HFFc6 (cell line): Measurements from ENCODE around the gene KMO. TPM values are rescaled to one million over a fixed set of nuclear protein-coding genes. Genes with fewer than 3 reads are reported as not detected.
A peak's percentile ranks its signal among the peaks of the same experiment; 100 is the strongest.

Source experiments
- DNase-seq: peaks from one replicate; pipeline ENCODE4 v3.0.0-alpha.2; 2018
- H3K27ac Mint-ChIP-seq: 2 replicates; pipeline ENCODE4 v1.8.0; 2020; ENCODE audit warnings: mild to moderate bottlenecking, mixed read lengths
- H3K27me3 Mint-ChIP-seq: 2 replicates; pipeline ENCODE4 v1.8.0; 2021; ENCODE audit warnings: mild to moderate bottlenecking, moderate library complexity, mixed read lengths; ENCODE audit not compliant: insufficient read depth
- H3K36me3 Mint-ChIP-seq: 2 replicates; pipeline ENCODE4 v1.8.0; 2021; ENCODE audit warnings: low read depth, mixed read lengths
- H3K4me1 Mint-ChIP-seq: 2 replicates; pipeline ENCODE4 v1.8.0; 2020; ENCODE audit warnings: low read depth, mixed read lengths
- H3K4me3 Mint-ChIP-seq: 2 replicates; pipeline ENCODE4 v1.8.0; 2020; ENCODE audit warnings: mild to moderate bottlenecking, moderate library complexity, mixed read lengths
- H3K9me3 Mint-ChIP-seq: 2 replicates; pipeline ENCODE4 v1.8.0; 2020; ENCODE audit warnings: mild to moderate bottlenecking, mixed read lengths
- CTCF ChIP-seq: fragments of 200-600 bp; sonication (generic); IDR thresholded peaks from 2 replicates; pipeline ENCODE4 v1.5.0; 2021; ENCODE audit warnings: antibody characterized with exemption, mild to moderate bottlenecking
- long read RNA-seq: library from polyadenylated mRNA; unstranded; transcript quantifications from one replicate; pipeline ENCODE4 v2.0.0, GENCODE V29; 2019
- total RNA-seq, 6 experiments: library from RNA; stranded (reverse); fragmentation: NEBNext Ultra II Directional; extraction: Animal tissue kit (Norgen Biotek cat#: 25700); gene quantifications; 2 replicates in 1 of 6; 3 replicates in 5 of 6; pipeline ENCODE4 v1.2.3, GENCODE V29; 2021

KMO gene
- not detected for total RNA-seq
- long read RNA-seq = 0 reads

- peak within 1 kb of the TSS; percentile 12 for H3K27ac Mint-ChIP-seq
- H3K4me1 Mint-ChIP-seq = peaks cover 22% of the 10 kb centered on the region
- no peaks in the 10 kb centered on the region for H3K9me3 Mint-ChIP-seq
- peaks cover 4% of the 10 kb centered on the region for H3K27me3 Mint-ChIP-seq
- TF ChIP-seq CTCF = no peak
- DNase-seq = no peak
- peak within 1 kb of the TSS; percentile 85 for H3K4me3 Mint-ChIP-seq
- H3K36me3 Mint-ChIP-seq = no peaks in the 10 kb centered on the region
These were observed at the start of gene KMO for GRCh38 chr1:241532162-241532531. TSS of gene KMO (plus strand) at chr1:241532378. CDS start at chr1:241532445, 67 bp downstream.

- no peak for TF ChIP-seq CTCF
- Mint-ChIP-seq H3K27me3 (no peaks in the 10 kb centered on the region; the same call in 1 of the 2 replicates), H3K4me3 (peak overlapping the region; percentile 38; the same call in 1 of the 2 replicates), H3K36me3 (peaks cover 30% of the 10 kb centered on the region; the same call in 1 of the 2 replicates), H3K4me1 (peaks cover 68% of the 10 kb centered on the region), H3K27ac (peak overlapping the region; percentile 85), H3K9me3 (no peaks in the 10 kb centered on the region; the same call in 1 of the 2 replicates)
- DNase-seq = peak; percentile 79
These were observed 49.4 kb upstream of the KMO start for GRCh38 chr1:241482761-241483250.

GRCh38 chr1:241485145-241485544 is 47.0 kb upstream of the KMO start:
- H3K4me1 Mint-ChIP-seq = peaks cover 54% of the 10 kb centered on the region
- no peaks in the 10 kb centered on the region; the same call in 1 of the 2 replicates for H3K27me3 Mint-ChIP-seq
- DNase-seq = no peak
- peaks cover 34% of the 10 kb centered on the region for H3K36me3 Mint-ChIP-seq
- H3K4me3 Mint-ChIP-seq = no peak overlapping the region
- no peak overlapping the region for H3K27ac Mint-ChIP-seq
- no peaks in the 10 kb centered on the region; the same call in 1 of the 2 replicates for H3K9me3 Mint-ChIP-seq
- TF ChIP-seq CTCF = no peak

GRCh38 chr1:241485554-241485992 is 46.6 kb upstream of the KMO start:
- Mint-ChIP-seq H3K36me3 (peaks cover 33% of the 10 kb centered on the region), H3K27me3 (no peaks in the 10 kb centered on the region; the same call in 1 of the 2 replicates), H3K9me3 (no peaks in the 10 kb centered on the region; the same call in 1 of the 2 replicates), H3K4me3 (0 out of 2 replicates have a peak overlapping the region, but pooled peaks have one; percentile 27), H3K27ac (no peak overlapping the region), H3K4me1 (peaks cover 54% of the 10 kb centered on the region)
- peak; percentile 77 for TF ChIP-seq CTCF
- DNase-seq = peak; percentile 13

GRCh38 chr1:241488739-241489138 is 43.4 kb upstream of the KMO start:
- no peak for TF ChIP-seq CTCF
- Mint-ChIP-seq H3K36me3 (peaks cover 30% of the 10 kb centered on the region), H3K9me3 (no peaks in the 10 kb centered on the region), H3K27ac (no peak overlapping the region), H3K4me3 (no peak overlapping the region), H3K27me3 (no peaks in the 10 kb centered on the region; the same call in 1 of the 2 replicates), H3K4me1 (peaks cover 24% of the 10 kb centered on the region)
- DNase-seq = no peak
